GM12878 (cell line): ENCODE results near the gene KLK6. TPM values are rescaled to one million over a fixed set of nuclear protein-coding genes. Genes with fewer than 3 reads are reported as not detected.

Experiments used
- ATAC-seq: fragments of 200-7000 bp; cut with Tn5 transposase; 3 replicates; pipeline ENCODE4 v1.9.1; 2020; ENCODE audit warnings: mild to moderate bottlenecking, moderate library complexity
- BruUV-seq: library from RNA; stranded (reverse); fragments of 400-500 nt; replicated peaks from 2 replicates; lab custom pipeline; 2021; lab: Mats Ljungman, UMichigan
- CTCF ChIA-PET: fragments of 300-600 bp; sonication (Branson Sonifier 250); formaldehyde crosslinking; extraction: SDS; loops from one replicate; lab custom pipeline; 2021; ENCODE audit warnings: inconsistent platforms; lab: Yijun Ruan, JAX
- POLR2A ChIA-PET: fragments of 350-600 bp; formaldehyde crosslinking; extraction: SDS; loops from one replicate; lab custom pipeline; 2021; ENCODE audit warnings: inconsistent platforms; lab: Charles Lee
- RAD21 ChIA-PET: fragments of 300-600 bp; sonication (Branson Sonifier 250); formaldehyde crosslinking; loops from one replicate; lab custom pipeline; 2023; ENCODE audit warnings: antibody characterized with exemption; ENCODE audit not compliant: unreplicated experiment; lab: Charles Lee
- SMC1A ChIA-PET: fragments of 300-600 bp; sonication (Branson Sonifier 250); formaldehyde crosslinking; loops from one replicate; lab custom pipeline; 2023; ENCODE audit not compliant: unreplicated experiment, uncharacterized antibody; lab: Charles Lee
- DNase-seq: peaks from one replicate; pipeline ENCODE4 v3.0.0-alpha.2; 2011; ENCODE audit warnings: low read depth, low spot score
- FAIRE-seq: peaks from 3 replicates; lab custom pipeline; 2011; peaks lifted over from hg19 to GRCh38; lab: Jason Lieb, UNC
- H2AFZ ChIP-seq: 2 replicates; pipeline ENCODE4 v1.6.0; 2011; ENCODE audit warnings: low read depth, low read length, control low read depth; ENCODE audit not compliant: control insufficient read depth
- H3K27ac ChIP-seq: 2 replicates; pipeline ENCODE4 v1.5.1; 2011; ENCODE audit warnings: control low read depth; ENCODE audit not compliant: control insufficient read depth, insufficient read depth
- H3K27me3 ChIP-seq, 2 experiments: replicated peaks in 1 of 2; 2 replicates each; pipeline versions ENCODE4 v1.6.0 to v1.6.1; 2011; ENCODE audit warnings: low read length in 1 of 2; ENCODE audit not compliant: control insufficient read depth in 2 of 2, insufficient read depth in 2 of 2
- H3K36me3 ChIP-seq, 2 experiments: 2 replicates each; pipeline ENCODE4 v1.5.1; 2011; ENCODE audit warnings: low read length in 1 of 2; ENCODE audit not compliant: control insufficient read depth in 2 of 2, insufficient read depth in 2 of 2
- H3K4me1 ChIP-seq: 2 replicates; pipeline ENCODE4 v1.6.1; 2011; ENCODE audit warnings: mild to moderate bottlenecking, low read length, moderate library complexity, mixed read lengths; ENCODE audit not compliant: control insufficient read depth, insufficient read depth
- H3K4me2 ChIP-seq: 2 replicates; pipeline ENCODE4 v1.6.0; 2011; ENCODE audit warnings: control low read depth; ENCODE audit not compliant: control insufficient read depth, insufficient read depth
- H3K4me3 ChIP-seq: fragments of 200-600 bp; sonication (generic); 2 replicates; pipeline ENCODE4 v1.5.1; 2016
- H3K79me2 ChIP-seq: 2 replicates; pipeline ENCODE4 v1.6.0; 2011; ENCODE audit warnings: low read length; ENCODE audit not compliant: control insufficient read depth, insufficient read depth
- H3K9ac ChIP-seq: 2 replicates; pipeline ENCODE4 v1.8.0; 2011; ENCODE audit warnings: low read length, control low read depth, mixed read lengths; ENCODE audit not compliant: control insufficient read depth, insufficient read depth
- H3K9me3 ChIP-seq: replicated peaks from 3 replicates; pipeline ENCODE4 v1.5.1; 2011; ENCODE audit warnings: mild to moderate bottlenecking, low read length; ENCODE audit not compliant: control insufficient read depth, insufficient read depth
- H4K20me1 ChIP-seq: 2 replicates; pipeline ENCODE4 v1.6.0; 2011; ENCODE audit not compliant: control insufficient read depth, insufficient read depth
- ASH2L ChIP-seq: fragments of 300-600, 200-600 bp; sonication (generic); IDR thresholded peaks from 2 replicates; pipeline ENCODE4 v1.6.1; 2017; ENCODE audit warnings: low read depth, mild to moderate bottlenecking, borderline replicate concordance
- ATF2 ChIP-seq: IDR thresholded peaks from 2 replicates; pipeline ENCODE4 v1.6.1; 2012; ENCODE audit warnings: low read length, inconsistent platforms
- CTCF ChIP-seq, 3 experiments: IDR thresholded peaks in 2 of 3; conservative IDR thresholded peaks in 1 of 3; 2 replicates each; pipeline ENCODE4 v1.5.1; 2011; ENCODE audit warnings: low read depth in 3 of 3, low read length in 3 of 3, mild to moderate bottlenecking in 3 of 3, control low read depth in 2 of 3, moderate library complexity in 2 of 3, inconsistent platforms in 1 of 3, mixed read lengths in 1 of 3; ENCODE audit not compliant: control insufficient read depth in 2 of 3, insufficient read depth in 1 of 3; ENCODE audit errors: extremely low read depth in 1 of 3
- EGR1 ChIP-seq, 2 experiments: IDR thresholded peaks; 1 replicate in 1 of 2; 2 replicates in 1 of 2; pipeline ENCODE4 v1.6.1; 2011 to 2012; ENCODE audit warnings: low read depth in 2 of 2, low read length in 2 of 2, borderline replicate concordance in 1 of 2, mild to moderate bottlenecking in 1 of 2, moderate library complexity in 1 of 2
- FOXK2 ChIP-seq: fragments of 450-650 bp; IDR thresholded peaks from 2 replicates; pipeline ENCODE4 v1.6.1; 2017; ENCODE audit warnings: mild to moderate bottlenecking, moderate library complexity
- IKZF2 ChIP-seq, 2 experiments: fragments of 450-650 bp; IDR thresholded peaks; 2 replicates each; pipeline ENCODE4 v1.6.1; 2017; ENCODE audit warnings: mild to moderate bottlenecking in 2 of 2, moderate library complexity in 2 of 2
- IRF5 ChIP-seq: fragments of 450-650 bp; IDR thresholded peaks from 2 replicates; pipeline ENCODE4 v1.6.1; 2017; ENCODE audit warnings: borderline replicate concordance
- JUNB ChIP-seq: IDR thresholded peaks from 2 replicates; pipeline ENCODE4 v1.6.1; 2016; ENCODE audit warnings: antibody characterized with exemption, mild to moderate bottlenecking
- NFYB ChIP-seq: IDR thresholded peaks from 2 replicates; pipeline ENCODE4 v1.6.1; 2011; ENCODE audit warnings: low read depth, mild to moderate bottlenecking, low read length, improper control_type of control experiment, moderate library complexity; ENCODE audit not compliant: insufficient read depth
- POLR2AphosphoS5 ChIP-seq: IDR thresholded peaks from 2 replicates; pipeline ENCODE4 v1.6.1; 2011; ENCODE audit warnings: mild to moderate bottlenecking, low read length, inconsistent platforms
- RAD51 ChIP-seq: fragments of 450-650 bp; IDR thresholded peaks from 2 replicates; pipeline ENCODE4 v1.6.1; 2016; ENCODE audit warnings: moderate library complexity, mild to moderate bottlenecking, inconsistent platforms
- SMARCA5 ChIP-seq: fragments of 450-650 bp; IDR thresholded peaks from 2 replicates; pipeline ENCODE4 v1.6.1; 2017; ENCODE audit warnings: mild to moderate bottlenecking
- STAT3 ChIP-seq: IDR thresholded peaks from 2 replicates; pipeline ENCODE4 v1.6.1; 2011; ENCODE audit warnings: low read depth, low read length, improper control_type of control experiment
- SUZ12 ChIP-seq: fragments of 200-600 bp; sonication (generic); IDR thresholded peaks from one replicate; pipeline ENCODE4 v1.6.1; 2018; ENCODE audit warnings: antibody characterized with exemption, mild to moderate bottlenecking; ENCODE audit not compliant: unreplicated experiment
- USF1 ChIP-seq: IDR thresholded peaks from 2 replicates; pipeline ENCODE4 v1.6.1; 2011; ENCODE audit warnings: borderline replicate concordance, low read depth, mild to moderate bottlenecking, moderate library complexity, mixed read lengths, low read length; ENCODE audit not compliant: insufficient read depth; ENCODE audit errors: extremely low read length
- YY1 ChIP-seq: IDR thresholded peaks from 2 replicates; pipeline ENCODE4 v1.6.1; 2011; ENCODE audit warnings: low read depth, mild to moderate bottlenecking, low read length
- WGBS: methylation state at CpG from one replicate; pipeline ENCODE4 v1.1.6; 2016; ENCODE audit warnings: low lambda C conversion rate; ENCODE audit not compliant: insufficient replicate concordance, insufficient coverage; ENCODE audit errors: missing lambda C conversion rate; 5-methylcytosine and 5-hydroxymethylcytosine counted together
- in situ Hi-C: fragments of 300-500 bp; cut with MboI; formaldehyde crosslinking; loops from 9 replicates; pipeline ENCODE4 v1.14.3; 2018; ENCODE audit warnings: mixed read lengths
- intact Hi-C: fragments of 100-400 bp; cut with micrococcal nuclease; formaldehyde crosslinking; loops from one replicate; pipeline ENCODE4 v1.14.2; 2022; ENCODE audit not compliant: unreplicated experiment
- polyA plus RNA-seq, 11 experiments: library from polyadenylated mRNA; depleted of rRNA in 4 of 11; unstranded in 6 of 11; stranded (reverse) in 5 of 11; fragments of >200 nt; fragmentation: Nextera tagmentation in 4 of 11; fragmentation: Illumina TruSeq in 1 of 11; extraction: Ambion mirVana in 4 of 11; extraction: Trizol in 1 of 11; gene quantifications; 1 replicate in 1 of 11; 2 replicates in 10 of 11; pipeline versions ENCODE4 v1.2.1 to v1.2.3, GENCODE V29; 2011 to 2016; ENCODE audit warnings: inconsistent platforms in 2 of 11, missing spikeins in 2 of 11, low read depth in 1 of 11
- total RNA-seq, 4 experiments: library from RNA; depleted of rRNA in 3 of 4; stranded (reverse); fragments of >200 nt in 3 of 4; fragmentation: Illumina TruSeq in 1 of 4; extraction: Trizol in 1 of 4; gene quantifications; 2 replicates each; pipeline versions ENCODE4 v1.2.1 to v1.2.3, GENCODE V29; 2013 to 2021
- TF ChIP-seq, protein P1 (sequence below): fragments of 450-650 bp; IDR thresholded peaks from 2 replicates; pipeline ENCODE4 v1.6.1; 2017; ENCODE audit warnings: mild to moderate bottlenecking, low read depth, inconsistent platforms; ENCODE audit not compliant: poor library complexity, severe bottlenecking

KLK6 gene
- total and polyA plus RNA-seq, 10 of the 15 experiments (the other 5 are each of a cell fraction or from before 2014, with no cell fraction given), result not detected

- no peaks in the 10 kb centered on the region for H3K36me3 ChIP-seq
- RAD21 ChIA-PET, result no interaction called here
- TF ChIP-seq STAT3 (no peak), RAD51 (peak; percentile 40; the same call in 1 of the 2 replicates), EGR1 (IDR thresholded peaks at IDR 0.05; ENCODE audit: borderline replicate concordance in 1 of 2, low read depth in 2 of 2, low read length in 2 of 2) (no peak), FOXK2 (no peak), YY1 (peak; percentile 68; the same call in 1 of the 2 replicates), ASH2L (no peak), ATF2 (no peak), IKZF2 (IDR thresholded peaks at IDR 0.05) (no peak), POLR2AphosphoS5 (no peak), NFYB (peak; percentile 52; the same call in 1 of the 2 replicates), SUZ12 (no peak), CTCF (IDR thresholded peaks at IDR 0.05 in 2 of 3, conservative IDR thresholded peaks at IDR 0.05 in 1 of 3; ENCODE audit: control insufficient read depth in 2 of 3, extremely low read depth in 1 of 3, insufficient read depth in 1 of 3, low read depth in 3 of 3, low read length in 3 of 3) (no peak), SMARCA5 (no peak), JUNB (no peak), IRF5 (no peak), USF1 (peak; percentile 46)
- TF ChIP-seq, protein P1, sequence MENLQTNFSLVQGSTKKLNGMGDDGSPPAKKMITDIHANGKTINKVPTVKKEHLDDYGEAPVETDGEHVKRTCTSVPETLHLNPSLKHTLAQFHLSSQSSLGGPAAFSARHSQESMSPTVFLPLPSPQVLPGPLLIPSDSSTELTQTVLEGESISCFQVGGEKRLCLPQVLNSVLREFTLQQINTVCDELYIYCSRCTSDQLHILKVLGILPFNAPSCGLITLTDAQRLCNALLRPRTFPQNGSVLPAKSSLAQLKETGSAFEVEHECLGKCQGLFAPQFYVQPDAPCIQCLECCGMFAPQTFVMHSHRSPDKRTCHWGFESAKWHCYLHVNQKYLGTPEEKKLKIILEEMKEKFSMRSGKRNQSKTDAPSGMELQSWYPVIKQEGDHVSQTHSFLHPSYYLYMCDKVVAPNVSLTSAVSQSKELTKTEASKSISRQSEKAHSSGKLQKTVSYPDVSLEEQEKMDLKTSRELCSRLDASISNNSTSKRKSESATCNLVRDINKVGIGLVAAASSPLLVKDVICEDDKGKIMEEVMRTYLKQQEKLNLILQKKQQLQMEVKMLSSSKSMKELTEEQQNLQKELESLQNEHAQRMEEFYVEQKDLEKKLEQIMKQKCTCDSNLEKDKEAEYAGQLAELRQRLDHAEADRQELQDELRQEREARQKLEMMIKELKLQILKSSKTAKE, result no peak
These were observed 24.7 kb upstream of the KLK6 start for GRCh38 chr19:50994129-50994528.

More at GRCh38 chr19:50994129-50994528, 24.7 kb upstream of the KLK6 start:
- no peaks in the 10 kb centered on the region; a peak in 2 of 4 replicates for H3K27me3 ChIP-seq
- H3K9me3 ChIP-seq, result peaks cover 2% of the 10 kb centered on the region; the same call in 1 of the 3 replicates
- FAIRE-seq (no peak), ATAC-seq (no peak), DNase-seq (peak; percentile 2)
- BruUV-seq, result no TSS peak
- H3K79me2 ChIP-seq, result no peaks in the 10 kb centered on the region
- H3K9ac ChIP-seq, result no peak overlapping the region
- intact Hi-C loops, result no loop called here
- SMC1A ChIA-PET, result no interaction called here
- POLR2A ChIA-PET, result no interaction called here
- H3K4me2 ChIP-seq, result no peak overlapping the region
- no peak overlapping the region for H3K27ac ChIP-seq
- in situ Hi-C loops, result no loop called here
- H3K4me3 ChIP-seq, result no peak overlapping the region
- H2AFZ ChIP-seq, result no peak overlapping the region
- CTCF ChIA-PET, result interaction anchor here (0.6 kb wide), 1 partner anchor 22 kb away, joined by 3 read pairs; no protein-coding TSS in a partner anchor
- no peaks in the 10 kb centered on the region for H4K20me1 ChIP-seq
- H3K4me1 ChIP-seq, result no peaks in the 10 kb centered on the region
- WGBS, result 3% methylated on average over 2 of the region's 2 CpGs
